ENCODE results near the gene ZFP64.

Gene ZFP64

DNA sequence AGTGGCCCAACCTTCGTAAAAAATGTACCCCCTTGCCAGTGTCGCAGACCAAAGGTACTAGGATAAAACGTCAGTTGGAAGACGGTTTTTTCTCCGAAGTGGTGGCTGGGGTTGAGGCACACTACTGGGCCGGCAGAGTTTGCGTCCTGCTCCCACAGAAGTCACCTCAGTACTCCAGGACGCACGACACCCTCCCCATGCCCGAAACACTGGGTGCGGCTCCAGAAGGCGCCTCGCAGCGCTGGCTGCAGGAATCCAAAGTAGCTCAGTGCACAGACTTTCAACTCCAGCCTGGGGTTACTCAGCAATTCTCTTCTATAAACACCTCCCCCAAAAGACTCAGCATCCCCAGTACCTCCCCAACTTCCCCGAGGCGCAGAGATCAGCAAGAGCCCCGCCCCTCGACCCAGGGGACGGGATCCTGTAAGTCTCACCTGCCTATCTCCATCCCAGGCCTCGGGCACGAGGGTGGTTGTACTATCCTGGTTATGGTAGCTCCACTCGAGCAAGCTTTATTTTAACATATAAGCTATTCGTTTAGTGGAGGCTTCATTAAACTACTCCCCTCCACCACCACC lies 88.2 kb downstream of the ZFP64 start:
- no peak for DNase-seq

DNA sequence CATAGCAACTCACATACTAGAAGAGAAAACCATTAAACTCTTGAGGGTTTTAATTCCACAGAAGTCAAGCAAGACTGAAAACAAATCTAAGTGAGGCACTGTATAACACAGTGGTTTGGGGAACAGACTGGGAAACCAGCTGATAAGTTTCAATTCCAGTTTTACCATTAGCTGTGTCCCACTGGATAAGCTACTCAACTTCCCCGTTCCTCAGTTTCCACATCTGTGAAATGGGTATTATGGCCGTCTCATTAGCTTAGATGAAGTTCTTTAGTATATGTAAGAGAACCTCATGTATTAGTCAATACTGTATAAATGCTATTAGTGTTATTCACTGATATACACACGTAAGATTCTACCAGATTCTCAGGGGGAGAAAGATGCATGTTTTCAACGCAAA lies 89.0 kb downstream of the ZFP64 start:
- DNase-seq = no peak

DNA sequence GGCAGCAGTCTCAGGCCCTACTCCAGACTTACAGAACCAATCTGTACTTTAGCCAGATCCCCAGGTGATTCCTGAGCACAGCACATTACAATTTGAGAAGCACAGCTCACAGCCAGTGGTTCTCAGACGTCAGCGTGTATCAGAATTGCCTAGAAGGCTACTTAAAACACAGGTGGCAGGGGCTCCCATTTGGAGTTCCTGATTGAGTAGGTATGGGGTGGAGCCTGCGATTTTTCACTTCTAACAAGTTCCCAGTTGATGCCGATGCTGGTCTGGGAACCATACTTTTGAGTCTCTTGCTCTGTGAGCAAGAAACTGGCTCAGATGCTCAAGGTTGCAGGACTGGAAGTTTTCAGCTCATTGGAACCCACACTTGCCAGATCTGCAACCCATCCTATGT lies 89.5 kb downstream of the ZFP64 start:
- no peak for DNase-seq

All from NCI-H446 treated with DMSO at 0.1 percent for 48 hours (cell line).